IPS-18c (cell line): ENCODE measurements around the gene TXNRD2.

Experiments used
- H3K4me3 ChIP-seq: 2 replicates; pipeline ENCODE4 v1.7.0; 2013; ENCODE audit warnings: low read depth, mild to moderate bottlenecking, low read length, moderate library complexity; ENCODE audit not compliant: insufficient read depth
- H3K9me3 ChIP-seq: one replicate; pipeline ENCODE4 v1.6.1; 2013; ENCODE audit warnings: mild to moderate bottlenecking, low read length, moderate library complexity; ENCODE audit not compliant: control insufficient read depth, insufficient read depth

TXNRD2 gene

DNA sequence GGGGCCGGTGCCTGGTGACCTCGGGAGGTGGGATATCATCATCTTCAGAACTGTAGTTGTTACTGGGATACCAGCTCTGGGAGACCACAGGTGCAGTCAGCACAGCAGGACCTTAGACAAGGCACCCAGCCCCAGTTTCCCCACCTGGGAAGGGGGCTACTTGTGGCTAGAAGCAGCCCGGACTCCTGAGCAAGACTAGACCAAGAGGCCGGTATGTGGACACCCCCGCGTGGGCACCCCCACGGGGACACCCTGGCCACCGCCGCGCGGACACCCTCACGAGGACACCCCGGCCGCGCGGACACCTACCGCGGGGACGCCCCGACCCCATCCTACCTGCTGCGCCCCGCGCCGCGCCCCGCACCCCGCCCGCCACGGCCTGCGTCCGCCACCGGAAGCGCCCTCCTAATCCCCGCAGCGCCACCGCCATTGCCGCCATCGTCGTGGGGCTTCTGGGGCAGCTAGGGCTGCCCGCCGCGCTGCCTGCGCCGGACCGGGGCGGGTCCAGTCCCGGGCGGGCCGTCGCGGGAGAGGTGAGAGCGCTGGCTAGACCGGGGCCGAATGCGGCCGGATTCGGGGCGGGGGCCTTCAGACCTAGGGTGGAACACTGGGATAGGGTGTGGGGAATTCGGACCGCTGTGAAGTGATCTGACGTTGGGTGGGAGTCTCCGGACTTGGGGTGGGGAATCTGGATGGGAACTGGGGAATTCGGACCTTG, at the start of gene TXNRD2, which contains the start of gene COMT:
Gene TXNRD2, minus strand, starts transcription at position 454 of the 718 bp plus-strand sequence. Its CDS starts 15 bp downstream, at position 439.
Gene COMT, plus strand, starts transcription at position 408 of the 718 bp plus-strand sequence. CDS start 20,755 bp downstream, outside the sequence.
- H3K9me3 ChIP-seq = no peaks in the 10 kb centered on the region
- peak within 1 kb of the TSS; percentile 45 for H3K4me3 ChIP-seq

DNA sequence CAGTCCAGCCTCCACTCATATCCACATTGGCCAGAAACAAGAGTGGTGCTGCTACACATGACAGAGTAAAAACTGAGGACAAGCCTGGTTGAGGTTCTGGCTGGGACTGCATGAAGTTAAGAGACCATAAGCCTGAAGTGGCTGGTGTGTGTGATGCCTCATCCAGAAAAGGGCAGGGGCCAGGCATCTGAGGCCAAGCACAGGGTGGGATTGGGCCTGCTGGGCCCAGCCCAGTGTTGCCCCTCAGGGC, 49.7 kb upstream of the TXNRD2 start:
- H3K4me3 ChIP-seq = no peak overlapping the region
- H3K9me3 ChIP-seq = no peaks in the 10 kb centered on the region

DNA sequence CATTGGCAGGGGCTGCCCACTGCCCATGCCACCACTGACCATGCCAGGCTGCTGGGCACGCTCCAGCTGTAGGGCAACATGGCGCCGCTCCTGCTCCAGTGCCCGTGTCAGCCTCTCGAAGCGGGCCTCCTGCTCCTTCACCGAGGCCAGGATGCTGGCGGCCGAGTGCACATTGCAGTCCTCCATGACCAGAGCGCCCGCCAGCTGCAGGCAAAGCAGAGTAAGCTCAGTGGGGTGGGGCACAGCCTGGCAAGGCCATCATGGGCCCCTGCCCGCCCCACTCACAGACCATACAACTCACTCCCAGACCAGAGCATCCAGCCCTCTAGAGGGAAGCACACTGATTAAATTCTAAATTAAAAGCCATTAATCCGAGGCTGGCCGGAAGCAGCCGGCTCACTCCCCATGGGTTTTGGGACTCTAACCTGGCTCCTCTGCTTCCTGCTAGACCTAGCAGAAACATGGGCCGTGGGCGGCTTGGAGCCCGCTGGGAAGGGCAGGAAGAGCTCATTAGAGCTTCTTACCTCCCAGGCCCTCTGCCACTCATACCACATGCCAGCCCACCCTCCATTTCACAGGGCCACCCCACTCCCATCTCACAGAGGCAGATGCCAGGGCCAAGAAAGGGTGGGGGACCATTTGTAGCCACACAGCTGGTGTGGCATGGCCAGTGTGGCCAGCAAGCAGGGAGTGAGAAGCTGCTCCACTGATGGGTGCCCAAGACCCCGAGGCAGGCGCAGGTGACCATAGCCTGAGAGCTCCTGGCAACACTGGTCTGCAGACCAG, 49.2 kb upstream of the TXNRD2 start:
- Histone ChIP-seq H3K4me3 (no peak overlapping the region), H3K9me3 (no peaks in the 10 kb centered on the region)

DNA sequence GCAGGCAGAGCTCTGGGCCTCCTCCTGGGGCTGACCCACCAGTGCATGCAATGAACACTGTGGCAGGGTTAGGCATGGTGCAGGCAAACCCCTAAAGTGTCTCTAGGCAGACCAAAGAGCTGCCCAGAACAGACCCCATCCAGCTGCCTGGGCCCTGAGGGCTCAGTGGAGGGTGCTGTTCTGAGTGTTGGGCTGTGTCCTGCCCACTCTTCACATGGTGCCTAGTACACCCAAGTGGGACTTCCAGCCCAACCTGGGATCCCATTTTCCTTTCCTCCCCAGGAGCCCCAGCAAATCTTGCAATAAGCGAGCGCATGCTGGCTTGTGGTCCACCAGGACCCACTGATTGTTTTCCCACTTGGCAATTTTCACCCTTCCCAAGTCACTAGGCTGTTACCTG, 48.6 kb upstream of the TXNRD2 start:
- H3K4me3 ChIP-seq = no peak overlapping the region

DNA sequence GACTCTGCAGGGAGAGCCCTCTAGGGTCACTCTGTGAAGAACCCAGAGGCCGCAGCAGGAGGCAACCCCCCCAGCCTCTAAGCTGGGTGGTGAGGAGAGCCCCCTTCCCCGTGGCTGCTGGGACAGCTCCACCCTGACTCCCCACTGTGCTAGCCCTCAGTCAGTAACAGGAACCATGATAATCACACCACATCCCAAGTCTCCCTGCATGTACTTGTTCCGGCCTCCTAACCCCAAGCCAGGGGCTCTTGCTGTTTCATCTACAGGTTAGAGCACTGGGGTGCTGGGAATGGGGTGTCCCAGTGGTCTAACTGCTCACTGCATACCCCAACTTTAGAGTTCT, 48.1 kb upstream of the TXNRD2 start:
- no peak overlapping the region for H3K4me3 ChIP-seq
- H3K9me3 ChIP-seq = no peaks in the 10 kb centered on the region

More for the DNA sequence above, 48.6 kb upstream of the TXNRD2 start:
- no peaks in the 10 kb centered on the region for H3K9me3 ChIP-seq

DNA sequence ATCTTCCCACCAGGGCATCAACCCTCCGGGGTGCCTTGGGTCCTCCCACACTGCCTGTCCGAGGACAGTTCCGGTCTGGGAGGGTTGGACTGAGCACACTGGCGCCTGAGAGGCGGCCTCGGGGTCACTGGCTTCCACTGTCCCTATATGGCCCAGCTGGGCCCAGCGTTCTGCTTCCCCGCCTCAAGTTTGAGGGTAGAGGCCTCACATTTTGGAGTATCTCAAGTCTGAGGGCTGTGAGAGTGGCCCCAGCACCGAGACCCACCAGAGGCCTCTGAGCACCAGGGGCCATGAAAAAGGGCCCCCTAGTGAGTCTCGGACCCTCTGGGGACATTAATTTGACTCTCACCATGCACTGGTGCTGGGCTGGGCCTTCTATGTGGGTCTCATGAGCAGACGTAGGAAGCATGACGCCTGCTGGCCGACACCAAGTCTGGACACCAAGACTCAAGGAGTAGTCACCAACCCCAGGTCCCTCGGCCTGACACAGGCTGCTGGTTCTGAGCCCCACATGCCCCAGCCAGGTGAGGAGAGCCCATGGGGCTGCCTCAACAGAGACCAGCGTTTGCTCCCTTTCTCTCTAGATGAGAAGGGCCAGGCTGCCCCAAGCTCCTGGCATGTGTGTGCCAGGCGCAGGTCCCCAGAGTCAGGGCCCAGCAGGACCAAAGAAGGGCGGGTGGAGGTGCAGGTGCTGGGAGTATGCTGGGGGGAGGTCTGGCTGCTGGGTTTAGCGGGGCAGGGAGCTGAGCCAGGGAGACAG, 47.5 kb upstream of the TXNRD2 start:
- no peaks in the 10 kb centered on the region for H3K9me3 ChIP-seq
- H3K4me3 ChIP-seq = no peak overlapping the region

DNA sequence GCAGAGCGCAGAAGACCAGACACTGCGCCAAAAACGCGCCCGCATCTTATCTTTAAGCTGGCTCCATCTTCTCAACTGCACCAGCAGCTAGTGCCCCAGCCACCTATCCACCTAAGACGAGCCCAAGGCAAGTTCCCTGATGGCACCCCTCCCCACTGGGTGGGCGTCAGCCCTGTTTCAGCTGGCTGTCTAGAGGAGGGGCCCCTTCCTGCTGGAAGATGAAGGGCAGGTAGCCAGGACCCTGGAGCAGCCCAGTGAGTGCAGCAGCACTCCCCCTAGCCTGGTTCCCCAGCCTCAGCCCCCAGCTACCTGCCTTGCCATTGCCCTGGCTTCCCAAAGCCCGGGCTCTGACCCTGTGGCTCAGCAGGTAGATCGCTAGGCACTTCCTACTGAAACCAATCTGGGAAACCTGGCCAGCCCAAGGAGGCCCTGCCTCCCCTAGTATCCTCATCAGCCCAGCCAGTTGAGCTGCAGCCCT, 46.8 kb upstream of the TXNRD2 start:
- Histone ChIP-seq H3K4me3 (no peak overlapping the region), H3K9me3 (no peaks in the 10 kb centered on the region)

DNA sequence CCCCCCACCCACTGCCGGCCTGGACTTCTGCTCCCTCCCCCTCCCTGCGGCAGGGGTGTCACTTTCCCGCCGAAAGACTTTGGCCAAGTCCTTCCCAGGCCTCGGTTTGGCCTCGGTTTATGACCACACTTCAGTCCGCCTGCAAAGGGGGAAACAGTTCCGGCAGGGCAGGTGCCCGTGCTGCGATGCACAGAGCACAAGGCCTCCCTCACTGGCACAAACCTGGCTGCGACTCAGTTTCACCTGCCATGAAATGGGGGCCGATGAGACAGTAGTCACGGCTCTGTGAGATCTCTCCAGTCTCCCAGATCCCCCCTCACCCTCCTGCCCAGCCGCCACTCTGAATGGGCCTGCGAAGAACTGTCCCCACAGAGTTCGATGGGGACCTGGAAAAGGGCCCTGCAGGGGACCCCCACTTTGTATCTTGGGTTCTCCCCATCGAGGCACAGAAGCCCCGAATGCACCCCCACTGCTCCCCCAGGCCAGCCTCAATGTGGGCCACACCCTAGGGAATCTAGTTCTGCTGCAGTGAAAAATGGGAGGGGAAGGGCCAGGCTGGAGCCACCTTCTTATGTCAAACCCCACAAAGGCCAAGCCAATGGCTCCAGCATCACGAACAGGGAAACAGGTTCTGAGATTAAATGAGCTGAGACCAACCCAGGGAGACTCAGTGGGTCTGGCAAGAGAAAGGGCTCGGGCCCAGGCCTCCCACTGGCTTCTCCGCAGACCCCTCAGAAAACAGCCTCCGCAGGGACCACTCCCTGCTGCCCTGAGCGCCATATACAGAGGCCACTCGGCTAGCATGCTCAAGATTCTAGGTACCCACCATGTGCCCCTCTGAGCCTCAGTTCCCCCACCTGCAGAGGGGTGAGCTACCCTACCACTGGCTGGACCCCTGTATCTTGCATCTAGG, 46.0 kb upstream of the TXNRD2 start:
- Histone ChIP-seq H3K9me3 (no peaks in the 10 kb centered on the region), H3K4me3 (no peak overlapping the region; the same call in 1 of the 2 replicates)

DNA sequence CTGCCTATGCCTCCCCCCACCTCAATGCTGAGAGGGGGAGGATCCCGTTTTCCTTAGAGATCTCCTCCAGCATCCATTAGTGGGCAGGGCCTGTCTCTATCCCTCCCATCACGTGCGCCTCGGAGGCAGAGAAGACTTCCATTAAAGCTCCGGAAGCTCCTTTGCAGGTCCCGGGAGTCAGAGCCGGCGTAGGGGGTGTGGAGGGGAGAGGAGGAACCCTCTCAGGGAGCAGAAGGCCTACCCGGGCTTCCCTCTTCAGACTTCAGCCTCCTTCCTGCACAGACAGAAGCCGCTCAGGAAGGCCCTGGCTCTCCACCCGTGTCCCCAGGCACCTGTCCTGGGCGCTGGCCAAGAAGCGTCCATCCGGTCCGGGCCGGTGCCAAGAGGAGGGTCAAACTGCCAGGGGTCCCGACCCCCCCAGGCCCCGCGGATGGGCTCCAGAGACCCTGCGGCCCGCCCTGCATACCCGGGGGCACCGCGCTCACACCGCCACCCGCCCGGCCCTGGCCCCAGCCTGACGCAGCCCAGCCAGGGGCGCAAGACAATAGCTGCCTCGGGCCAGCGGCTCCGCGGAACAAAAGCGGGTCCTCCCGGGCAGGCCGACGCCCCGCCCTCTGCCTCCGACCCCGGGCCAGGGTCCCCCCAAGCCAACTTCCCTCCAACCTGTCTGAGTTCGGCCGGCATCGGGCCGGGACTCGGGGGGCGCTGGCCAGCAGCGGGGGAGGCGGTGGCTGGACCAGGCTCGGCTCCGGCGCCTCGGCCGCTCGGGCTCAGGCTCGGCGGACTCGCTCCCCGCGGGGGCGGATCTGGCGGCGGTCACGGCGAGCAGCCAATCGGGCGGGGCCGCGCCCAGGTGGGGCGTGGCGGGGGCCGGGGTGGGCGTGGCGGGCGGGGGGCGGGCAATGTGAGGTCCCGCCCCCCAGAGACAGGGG, 45.1 kb upstream of the TXNRD2 start:
- no peaks in the 10 kb centered on the region for H3K9me3 ChIP-seq
- peak overlapping the region; percentile 93 for H3K4me3 ChIP-seq

DNA sequence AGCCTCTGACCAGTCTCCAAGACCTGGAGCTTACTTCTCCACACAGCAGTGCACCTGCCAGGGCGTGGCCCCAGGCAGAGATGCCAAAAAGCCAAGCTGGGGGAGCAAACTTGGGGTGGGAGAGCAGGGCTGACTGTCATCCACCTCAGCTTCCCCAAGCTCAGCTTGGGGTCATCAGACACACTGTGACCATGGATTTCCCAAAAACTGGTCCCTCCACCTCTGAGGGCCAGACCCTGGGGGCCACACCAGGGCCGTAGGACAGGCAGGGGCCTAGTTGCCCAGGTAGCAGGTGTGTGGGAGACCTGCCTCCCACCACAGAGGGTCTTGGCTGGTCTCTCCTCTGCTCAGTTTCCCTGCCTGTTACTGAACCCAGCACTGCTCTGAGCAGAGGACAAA, 44.4 kb upstream of the TXNRD2 start:
- Histone ChIP-seq H3K9me3 (no peaks in the 10 kb centered on the region), H3K4me3 (peak overlapping the region; percentile 93)

DNA sequence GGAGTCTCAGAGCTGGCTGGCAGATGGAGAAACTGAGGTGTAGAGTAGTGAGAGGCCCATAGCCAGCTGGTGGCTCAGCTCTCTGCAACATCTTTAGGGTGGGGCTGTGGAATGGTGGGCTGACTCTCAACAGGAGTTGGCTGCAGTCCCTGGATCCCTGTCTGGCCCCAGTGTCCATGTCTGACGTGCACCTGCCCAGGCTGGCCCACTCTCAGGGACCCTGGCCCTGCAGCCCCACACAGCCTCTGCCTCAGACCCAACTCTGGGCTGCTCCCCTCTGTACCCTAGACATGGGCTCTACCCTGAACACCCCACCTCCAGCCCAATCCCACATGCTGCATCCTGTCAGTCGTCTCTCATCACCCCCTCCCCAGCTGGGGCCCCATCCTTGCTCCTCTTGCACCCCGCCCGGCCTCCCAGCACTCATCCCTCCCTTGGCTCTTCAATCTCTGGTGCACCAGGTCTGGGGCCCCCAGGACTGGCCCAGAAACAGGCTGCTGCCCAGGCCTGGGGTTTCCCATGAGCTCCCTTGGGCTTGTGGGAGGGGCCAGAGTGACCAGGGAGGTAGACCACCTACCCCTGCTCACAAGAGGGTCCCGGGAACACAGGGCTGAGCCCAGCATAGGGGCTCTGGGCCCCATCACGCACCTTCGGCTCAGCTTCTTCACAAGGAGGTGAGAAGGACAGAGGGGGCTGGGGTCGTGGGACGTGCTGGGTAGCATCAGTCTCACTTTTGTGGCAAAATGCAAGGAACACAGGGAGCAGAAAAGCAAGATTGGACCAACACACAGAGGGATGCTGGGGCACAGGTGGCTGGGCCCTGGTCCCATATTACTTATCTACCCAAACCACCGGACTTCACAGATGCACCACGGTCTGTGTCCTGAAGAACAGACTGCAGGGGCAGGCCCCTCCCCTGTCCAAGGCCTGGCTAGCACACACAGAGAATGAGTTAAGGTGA, 43.5 kb upstream of the TXNRD2 start:
- H3K9me3 ChIP-seq = no peaks in the 10 kb centered on the region
- H3K4me3 ChIP-seq = no peak overlapping the region

DNA sequence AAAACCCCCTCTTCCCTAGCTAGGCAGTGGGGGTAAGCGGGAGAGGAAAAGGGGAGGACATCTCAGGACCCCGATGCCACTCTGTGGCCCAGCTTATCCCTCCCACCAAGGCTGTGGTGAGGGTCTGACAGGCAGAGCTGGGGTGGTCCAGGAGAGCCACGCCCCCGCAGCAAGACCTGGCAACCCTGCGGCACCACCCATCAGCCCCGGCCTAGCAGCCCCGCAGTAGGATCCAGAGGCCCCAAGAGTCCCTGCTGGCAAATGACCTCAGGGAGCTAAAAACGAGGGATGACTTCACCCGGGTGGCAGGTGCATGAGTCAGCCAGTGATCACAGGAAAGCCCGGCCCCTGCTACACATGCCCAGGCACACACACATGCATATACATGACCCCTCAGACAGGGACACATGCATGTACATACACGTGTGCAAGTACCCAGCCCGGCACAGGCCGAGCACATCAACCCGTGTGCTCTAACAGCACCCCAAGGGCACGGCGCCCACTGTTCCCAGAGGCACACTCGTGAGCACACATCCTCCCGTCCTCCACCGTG, 42.7 kb upstream of the TXNRD2 start:
- Histone ChIP-seq H3K9me3 (no peaks in the 10 kb centered on the region), H3K4me3 (no peak overlapping the region)

DNA sequence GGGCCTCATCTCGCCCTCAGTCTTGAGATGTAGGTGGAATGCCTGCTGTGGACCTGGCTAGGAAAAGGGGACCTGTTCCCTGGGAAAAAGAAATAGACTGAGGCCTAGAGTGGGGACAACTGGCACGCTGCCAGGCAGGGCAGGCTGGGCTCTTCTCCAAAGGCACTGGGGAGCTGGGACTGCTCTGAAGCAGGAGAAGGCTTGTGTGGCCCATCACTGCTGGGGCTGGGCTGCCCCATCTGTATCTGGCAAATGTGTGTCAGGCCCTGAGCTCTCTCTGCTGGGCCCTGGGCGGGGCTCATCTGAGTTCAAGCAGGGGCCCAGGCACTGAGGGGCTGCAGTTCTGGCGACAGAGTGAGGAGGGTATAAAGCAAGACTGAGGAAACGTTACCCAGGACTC, 42.1 kb upstream of the TXNRD2 start:
- Histone ChIP-seq H3K9me3 (no peaks in the 10 kb centered on the region), H3K4me3 (no peak overlapping the region)

DNA sequence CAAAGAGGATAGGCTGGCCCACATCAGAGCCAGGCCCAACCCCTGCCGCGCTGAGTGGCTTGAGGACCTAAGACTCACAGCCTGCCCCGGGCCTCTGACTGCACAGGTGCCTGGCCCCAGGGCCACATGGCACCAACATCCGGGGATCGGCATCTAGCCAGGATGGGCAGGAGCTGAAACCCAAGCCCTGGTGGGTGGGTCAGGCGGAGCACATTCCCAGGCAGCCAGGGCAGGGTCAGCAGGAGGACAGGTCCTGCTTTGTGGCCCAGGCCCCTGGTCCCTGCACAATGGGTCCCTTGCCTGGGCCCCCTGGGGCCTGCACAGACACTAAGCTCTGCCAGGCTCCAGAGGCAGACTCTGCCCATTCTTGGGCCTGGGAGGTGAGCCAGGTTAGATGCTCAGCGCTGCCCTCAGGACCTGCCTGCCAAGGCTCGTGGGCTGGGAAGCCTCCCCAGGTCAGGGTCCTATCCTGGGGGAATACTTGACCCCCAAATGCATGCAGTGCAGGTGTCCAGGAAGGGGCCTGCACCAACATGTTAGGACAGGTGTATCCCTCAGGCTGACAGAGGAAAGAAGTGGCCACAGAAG, 41.5 kb upstream of the TXNRD2 start:
- Histone ChIP-seq H3K4me3 (no peak overlapping the region), H3K9me3 (no peaks in the 10 kb centered on the region)
